GM21529 (cell line): Measurements from ENCODE around the gene APRT.
A peak's percentile ranks its signal among the peaks of the same experiment; 100 is the strongest.

Experiments
- ATAC-seq: cut with Tn5 transposase; IDR thresholded peaks from one replicate; pipeline ENCODE4 v1.9.1; 2021; ENCODE audit not compliant: unreplicated experiment

APRT gene

DNA sequence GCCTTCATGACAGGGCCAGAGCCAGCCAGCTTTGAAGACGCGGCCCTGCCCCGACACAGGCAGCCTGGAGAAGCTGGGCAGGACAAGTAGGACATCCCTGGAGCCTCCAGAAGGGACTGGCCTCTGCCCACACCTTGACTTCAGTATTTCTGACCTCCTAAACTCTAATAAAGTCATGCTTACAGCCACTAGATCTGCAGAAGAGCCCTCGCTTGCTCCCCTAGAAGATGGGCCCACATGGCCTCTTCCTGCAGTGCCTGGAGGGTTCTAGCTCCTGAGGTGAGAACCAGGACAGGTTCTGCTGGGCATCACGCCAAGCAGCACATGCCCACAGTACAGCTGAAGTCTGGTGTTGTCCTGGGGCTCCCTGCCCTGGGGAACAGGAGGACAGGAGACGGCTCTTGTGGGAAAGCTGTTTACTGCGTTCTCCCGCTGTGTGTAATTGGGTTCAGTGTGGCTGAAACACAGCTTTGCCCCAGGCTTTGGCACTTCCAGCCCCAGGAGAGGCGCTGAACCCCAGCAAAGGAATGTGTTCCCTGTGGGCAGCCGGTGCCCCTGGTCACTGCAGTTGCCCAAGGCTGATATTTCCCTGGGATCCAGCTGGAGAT lies 2.6 kb downstream of the APRT start:
- no peak for ATAC-seq

DNA sequence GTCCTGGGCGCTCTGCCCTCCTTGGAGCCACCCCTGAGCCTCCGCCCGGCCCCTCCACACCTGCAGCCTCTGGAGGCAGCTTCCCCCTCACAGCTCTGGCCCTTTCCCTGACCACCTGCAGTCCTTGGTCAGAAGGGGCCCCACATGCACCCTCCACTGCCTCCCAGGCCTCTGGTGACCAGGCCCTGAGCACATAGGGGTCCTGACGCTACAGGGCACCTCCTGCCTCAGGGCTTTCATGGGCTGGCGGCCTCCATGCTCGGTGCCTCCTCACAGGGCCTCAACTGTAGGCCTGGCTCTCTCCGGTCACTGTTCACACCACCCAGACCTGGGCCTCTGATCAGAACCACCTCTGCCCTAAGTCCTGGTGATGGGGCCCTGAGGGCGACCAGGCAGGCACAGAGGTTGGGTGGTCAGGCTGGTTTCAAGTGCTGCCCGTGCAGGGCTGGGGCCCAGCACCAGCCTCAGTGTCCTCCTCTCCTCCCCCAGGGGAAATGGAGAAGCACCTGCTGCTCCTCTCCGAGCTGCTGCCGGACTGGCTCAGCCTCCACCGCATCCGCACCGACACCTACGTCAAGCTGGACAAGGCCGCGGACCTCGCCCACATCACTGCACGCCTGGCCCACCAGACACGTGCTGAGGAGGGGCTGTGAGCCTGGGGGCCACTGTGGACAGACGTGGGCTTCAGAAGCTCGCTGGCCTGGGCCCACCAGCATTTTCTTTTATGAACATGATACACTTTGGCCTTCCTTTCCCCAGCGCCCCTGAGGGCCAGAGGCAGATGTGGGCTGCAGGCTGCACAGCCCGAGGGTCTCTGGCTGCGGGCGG lies 3.9 kb downstream of the APRT start:
- ATAC-seq, result no peak

DNA sequence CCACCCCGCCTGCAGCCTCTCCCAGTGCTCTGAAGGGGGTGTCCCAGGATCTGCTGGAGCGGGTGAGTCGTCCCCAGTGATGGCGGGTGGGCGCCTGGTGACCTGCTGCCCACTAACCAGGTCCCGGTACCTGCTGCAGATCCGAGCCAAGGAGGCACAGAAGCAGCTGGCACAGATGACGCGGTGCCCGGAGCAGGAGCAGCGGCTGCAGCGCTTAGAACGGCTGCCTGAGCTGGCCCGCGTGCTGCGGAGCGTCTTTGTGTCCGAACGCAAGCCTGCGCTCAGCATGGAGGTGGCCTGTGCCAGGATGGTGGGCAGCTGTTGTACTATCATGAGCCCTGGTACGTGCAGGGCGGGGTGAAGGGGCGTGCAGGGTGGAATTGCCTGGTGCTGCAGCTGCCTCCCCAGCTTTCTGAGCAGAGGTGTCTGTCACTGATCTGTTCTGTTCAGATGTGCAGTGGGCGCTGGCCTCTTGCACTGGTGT lies 4.5 kb downstream of the APRT start:
- no peak for ATAC-seq

GRCh38 chr16:88806491-88807111 lies 5.1 kb downstream of the APRT start:
- ATAC-seq, result no peak

DNA sequence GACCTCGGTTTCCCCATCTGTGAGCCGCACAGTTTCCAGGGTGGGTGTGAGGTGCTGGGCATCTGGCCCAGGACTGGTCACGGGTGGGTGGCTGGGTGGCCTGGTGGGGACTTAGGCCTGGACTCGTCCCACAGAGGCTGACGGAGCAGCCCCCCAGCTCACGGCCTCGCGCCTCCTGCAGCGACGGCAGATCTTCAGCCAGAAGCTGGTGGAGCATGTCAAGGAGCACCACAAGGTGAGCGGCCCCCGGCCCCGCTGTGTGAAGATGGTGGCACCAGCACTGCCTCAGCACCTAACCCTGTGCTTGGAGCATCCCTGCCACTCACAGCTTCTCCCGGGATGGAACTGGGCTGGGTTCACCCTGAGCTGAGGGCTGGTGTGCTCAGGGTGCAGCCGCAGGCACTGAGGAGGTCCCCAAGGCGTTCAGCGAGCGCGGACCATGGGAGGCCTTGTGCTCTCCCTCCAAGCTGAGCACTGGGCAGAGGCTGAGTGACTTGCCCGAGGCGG lies 5.8 kb downstream of the APRT start:
- no peak for ATAC-seq

GRCh38 chr16:88805340-88805715 lies 6.4 kb downstream of the APRT start:
- ATAC-seq, result no peak

DNA sequence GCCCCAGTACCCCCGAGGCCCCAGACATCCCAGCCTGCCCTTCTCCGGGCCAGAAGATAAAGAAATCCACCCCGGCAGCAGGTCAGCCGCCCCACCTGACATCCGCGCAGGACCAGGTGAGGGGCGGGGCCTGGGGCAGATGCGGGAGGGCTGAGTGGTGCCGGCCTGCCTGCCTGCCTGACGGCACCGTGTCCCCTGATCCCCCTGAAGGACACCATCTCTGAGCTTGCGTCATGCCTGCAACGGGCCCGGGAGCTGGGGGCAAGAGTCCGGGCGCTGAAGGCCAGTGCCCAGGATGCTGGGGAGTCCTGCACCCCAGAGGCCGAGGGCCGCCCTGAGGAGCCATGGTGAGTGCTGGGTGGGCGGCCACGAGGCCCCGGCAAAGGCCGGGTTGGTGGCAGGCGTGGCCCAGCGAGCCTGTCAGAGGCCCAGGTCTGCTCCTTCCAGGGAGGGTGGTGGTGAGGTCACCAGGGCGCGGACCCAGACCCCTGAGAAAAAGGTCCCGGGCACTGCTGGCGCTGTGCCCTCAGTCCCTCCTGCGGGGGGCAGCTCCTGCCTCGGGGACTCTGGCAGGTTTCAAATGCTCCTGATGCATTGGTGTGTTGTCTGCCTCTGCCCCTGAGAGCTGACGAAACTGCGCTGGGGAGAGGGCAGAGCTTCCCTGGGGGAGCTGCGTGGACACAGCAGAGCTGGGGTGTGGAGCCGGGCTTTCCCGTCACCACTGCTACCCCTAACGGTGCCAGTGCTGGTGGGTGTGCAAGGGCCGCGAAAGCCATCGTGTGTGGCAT lies 7.0 kb downstream of the APRT start:
- ATAC-seq, result no peak

DNA sequence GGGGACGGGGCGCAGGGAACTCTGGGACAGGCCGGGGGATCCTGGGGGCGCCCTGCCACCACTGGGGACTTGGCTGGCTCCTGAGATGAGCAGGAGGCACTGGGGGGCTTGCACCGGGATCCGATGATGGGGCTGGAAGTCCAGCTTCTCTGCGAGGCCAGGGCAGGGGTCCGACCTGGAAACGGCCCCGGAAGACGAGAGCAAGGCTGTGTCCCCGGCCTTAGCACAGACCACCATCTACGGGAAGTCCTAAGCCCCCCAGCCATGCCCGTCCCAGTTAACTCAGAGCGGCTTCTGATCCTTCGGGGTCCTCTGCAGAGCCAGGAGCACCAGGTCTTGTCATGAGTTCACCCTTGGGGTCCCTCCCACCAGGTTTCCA lies 7.6 kb downstream of the APRT start:
- no peak for ATAC-seq

GRCh38 chr16:88803264-88803987 lies 8.3 kb downstream of the APRT start, which contains the start of gene CDT1:
Gene CDT1, plus strand, starts transcription at chr16:88803789. Its CDS starts 43 bp downstream, at chr16:88803832.
- peak; percentile 39 for ATAC-seq

GRCh38 chr16:88800277-88800592 lies 11.5 kb downstream of the APRT start:
- ATAC-seq, result no peak

GRCh38 chr16:88799569-88800276 lies 12.0 kb downstream of the APRT start:
- ATAC-seq, result no peak

- no peak for ATAC-seq
Measured at GRCh38 chr16:88798772-88799455, 12.8 kb downstream of the APRT start.

GRCh38 chr16:88798073-88798472 lies 13.7 kb downstream of the APRT start:
- ATAC-seq, result no peak

GRCh38 chr16:88796278-88796677 lies 15.4 kb downstream of the APRT start:
- no peak for ATAC-seq

DNA sequence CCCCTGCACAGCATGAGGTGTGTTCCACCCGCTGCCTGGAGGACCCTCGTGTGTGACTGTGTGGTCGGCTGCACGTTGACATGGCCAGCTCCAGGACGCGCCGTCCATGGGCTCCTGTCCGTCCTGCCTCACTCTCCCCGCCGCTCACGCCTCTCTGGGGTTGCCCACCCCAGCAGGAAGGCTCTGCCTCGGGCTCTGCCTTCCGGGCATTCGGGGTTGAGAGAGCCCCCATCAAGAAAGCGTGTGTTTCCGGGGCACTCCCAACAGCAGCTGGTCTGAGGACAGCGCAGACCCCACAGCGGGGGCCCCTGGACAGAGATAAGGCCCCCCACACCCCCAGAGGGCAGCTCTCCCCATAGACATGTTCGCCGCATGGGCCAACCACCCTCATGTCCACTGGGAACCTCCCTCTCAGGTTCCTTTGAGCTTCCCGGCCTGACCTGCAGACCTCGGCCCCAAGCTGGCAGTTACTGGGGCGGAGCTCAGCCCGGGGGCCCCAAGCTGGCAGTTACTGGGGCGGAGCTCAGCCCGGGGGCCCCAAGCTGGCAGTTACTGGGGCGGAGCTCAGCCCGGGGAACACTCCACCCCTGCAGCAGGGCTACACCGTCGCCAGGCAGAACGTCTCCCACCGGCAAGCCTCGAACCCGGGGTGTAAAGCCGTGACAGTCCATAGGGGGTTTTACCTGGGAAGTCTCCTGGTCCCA lies 18.3 kb downstream of the APRT start:
- ATAC-seq, result no peak

GRCh38 chr16:88792668-88793250 lies 19.0 kb downstream of the APRT start:
- ATAC-seq, result no peak

DNA sequence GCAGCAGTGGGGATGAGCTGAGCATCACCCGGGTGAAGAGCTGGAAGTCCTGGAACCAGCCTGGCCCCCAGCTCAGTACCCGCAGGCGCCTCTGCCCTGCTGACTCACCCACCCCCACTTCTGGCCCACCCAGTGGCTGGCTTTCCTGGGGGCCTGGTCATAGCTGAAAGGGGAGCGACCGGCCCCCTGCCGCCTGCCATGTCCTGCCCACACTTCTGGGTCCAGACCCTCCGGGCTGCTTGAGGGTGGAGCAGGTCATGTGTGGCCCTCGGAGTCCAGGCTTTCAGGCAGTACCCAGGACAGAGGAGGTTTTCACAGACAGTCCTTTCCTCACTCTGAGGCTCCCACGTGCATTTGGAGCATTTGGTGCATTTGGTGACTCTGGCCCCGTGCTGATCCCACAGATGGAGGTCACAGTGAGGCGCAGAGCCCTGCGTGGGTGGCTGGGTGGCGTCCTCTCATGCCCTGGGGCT lies 19.6 kb downstream of the APRT start:
- no peak for ATAC-seq
